Esophagus squamous epithelium (tissue), 5 donors: ENCODE measurements around the gene UBE4A. TPM values are rescaled to one million over a fixed set of nuclear protein-coding genes. Genes with fewer than 3 reads are reported as not detected.

Source experiments
- DNase-seq: peaks from one replicate; lab custom pipeline; 2025; lab: John Stamatoyannopoulos, UW
- H3K27ac ChIP-seq, 4 donors: fragments of 200-600 bp; sonication (generic); one replicate each; pipeline ENCODE4 v1.5.1; 2016 to 2019; ENCODE audit warnings: mild to moderate bottlenecking in 1 of 4
- H3K27me3 ChIP-seq, 4 donors: fragments of 200-600 bp; sonication (generic); 1 replicate in 3 of 4; 2 replicates in 1 of 4; pipeline versions ENCODE4 v1.5.1 to v1.6.0; 2017 to 2021; ENCODE audit warnings: antibody characterized with exemption in 1 of 4
- H3K36me3 ChIP-seq, 3 donors: fragments of 200-600 bp; sonication (generic); one replicate each; pipeline ENCODE4 v1.5.1; 2016 to 2019
- H3K4me1 ChIP-seq, 3 donors: fragments of 200-600 bp; sonication (generic); one replicate each; pipeline ENCODE4 v1.5.1; 2017 to 2019
- H3K4me3 ChIP-seq, 4 donors: fragments of 200-600 bp; sonication (generic); 1 replicate in 3 of 4; 2 replicates in 1 of 4; pipeline ENCODE4 v1.5.1; 2016 to 2019; ENCODE audit warnings: mild to moderate bottlenecking in 2 of 4, moderate library complexity in 1 of 4
- H3K9me3 ChIP-seq, 3 donors: fragments of 200-600 bp; sonication (generic); one replicate each; pipeline ENCODE4 v1.5.1; 2016 to 2019
- POLR2A ChIP-seq, 4 donors: fragments of 450-650 bp; IDR thresholded peaks; one replicate each; pipeline ENCODE4 v1.6.1; 2017; ENCODE audit warnings: antibody characterized with exemption in 4 of 4, mild to moderate bottlenecking in 4 of 4, moderate library complexity in 3 of 4
- WGBS, 2 donors: methylation state at CpG; one replicate each; pipeline ENCODE4 v1.1.5; 2018; 5-methylcytosine and 5-hydroxymethylcytosine counted together
- intact Hi-C: fragments of 100-400 bp; cut with DNase I; formaldehyde crosslinking; loops from one replicate; pipeline ENCODE4 v1.15.0; 2022
- total RNA-seq, 4 donors: library from RNA; depleted of rRNA; stranded (reverse); fragments of >200 nt; gene quantifications; one replicate each; pipeline ENCODE4 v1.1.0, GENCODE V29; 2016
- TF ChIP-seq, protein P1 (sequence below), 6 experiments: fragments of 450-650 bp in 4 of 6; fragments of 200-600 bp in 2 of 6; sonication (generic) in 2 of 6; IDR thresholded peaks; one replicate each; pipeline ENCODE4 v1.5.1; 2016 to 2019; ENCODE audit warnings: antibody characterized with exemption in 6 of 6, mild to moderate bottlenecking in 4 of 6, moderate library complexity in 4 of 6
- donor health status: DM: yes; HTN: yes; CAD: no.

UBE4A gene
- total RNA-seq, 4 donors from 2014 or later, result 21.9 to 36.0 (median 33.2) TPM

DNA sequence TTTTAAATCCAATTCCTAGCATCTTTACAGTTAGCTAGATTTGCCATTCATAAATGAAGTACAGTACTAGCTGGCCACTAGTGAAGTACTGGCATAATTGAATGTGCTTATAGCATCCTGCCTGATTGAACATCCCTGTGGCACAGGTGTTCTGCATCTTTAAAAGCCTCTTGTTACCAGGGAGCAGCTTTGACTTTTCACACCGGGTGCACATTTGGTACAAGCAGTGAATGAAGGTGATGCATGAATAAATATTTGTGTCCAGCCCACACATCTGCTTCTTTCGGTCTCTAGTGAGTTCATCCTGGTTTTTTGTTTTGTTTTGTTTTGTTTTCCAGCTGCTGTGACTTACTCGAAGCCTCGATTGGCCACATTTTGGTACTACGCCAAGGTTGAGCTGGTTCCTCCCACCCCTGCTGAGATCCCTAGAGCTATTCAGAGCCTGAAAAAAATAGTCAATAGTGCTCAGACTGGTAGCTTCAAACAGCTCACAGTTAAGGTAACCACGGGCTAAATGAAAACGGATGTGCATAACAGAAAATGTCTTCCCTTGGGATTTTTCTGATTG, 47.3 kb downstream of the UBE4A start:
- TF ChIP-seq POLR2A (IDR thresholded peaks at IDR 0.05), result no peak
- TF ChIP-seq, protein P1, sequence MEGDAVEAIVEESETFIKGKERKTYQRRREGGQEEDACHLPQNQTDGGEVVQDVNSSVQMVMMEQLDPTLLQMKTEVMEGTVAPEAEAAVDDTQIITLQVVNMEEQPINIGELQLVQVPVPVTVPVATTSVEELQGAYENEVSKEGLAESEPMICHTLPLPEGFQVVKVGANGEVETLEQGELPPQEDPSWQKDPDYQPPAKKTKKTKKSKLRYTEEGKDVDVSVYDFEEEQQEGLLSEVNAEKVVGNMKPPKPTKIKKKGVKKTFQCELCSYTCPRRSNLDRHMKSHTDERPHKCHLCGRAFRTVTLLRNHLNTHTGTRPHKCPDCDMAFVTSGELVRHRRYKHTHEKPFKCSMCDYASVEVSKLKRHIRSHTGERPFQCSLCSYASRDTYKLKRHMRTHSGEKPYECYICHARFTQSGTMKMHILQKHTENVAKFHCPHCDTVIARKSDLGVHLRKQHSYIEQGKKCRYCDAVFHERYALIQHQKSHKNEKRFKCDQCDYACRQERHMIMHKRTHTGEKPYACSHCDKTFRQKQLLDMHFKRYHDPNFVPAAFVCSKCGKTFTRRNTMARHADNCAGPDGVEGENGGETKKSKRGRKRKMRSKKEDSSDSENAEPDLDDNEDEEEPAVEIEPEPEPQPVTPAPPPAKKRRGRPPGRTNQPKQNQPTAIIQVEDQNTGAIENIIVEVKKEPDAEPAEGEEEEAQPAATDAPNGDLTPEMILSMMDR (IDR thresholded peaks at IDR 0.05), result no peak
- Histone ChIP-seq H3K36me3 (peaks cover 0 to 59% (median 33%) of the 10 kb centered on the region in 3 donors), H3K27me3 (no peaks in the 10 kb centered on the region), H3K4me3 (no peak overlapping the region), H3K4me1 (peaks cover 12 to 32% (median 23%) of the 10 kb centered on the region in 3 donors), H3K9me3 (no peaks in the 10 kb centered on the region), H3K27ac (no peak overlapping the region)
- DNase-seq, result no peak
- WGBS, 2 donors, result 56 to 84% methylated on average over 7 of the region's 7 CpGs
- intact Hi-C loops, result no loop called here

DNA sequence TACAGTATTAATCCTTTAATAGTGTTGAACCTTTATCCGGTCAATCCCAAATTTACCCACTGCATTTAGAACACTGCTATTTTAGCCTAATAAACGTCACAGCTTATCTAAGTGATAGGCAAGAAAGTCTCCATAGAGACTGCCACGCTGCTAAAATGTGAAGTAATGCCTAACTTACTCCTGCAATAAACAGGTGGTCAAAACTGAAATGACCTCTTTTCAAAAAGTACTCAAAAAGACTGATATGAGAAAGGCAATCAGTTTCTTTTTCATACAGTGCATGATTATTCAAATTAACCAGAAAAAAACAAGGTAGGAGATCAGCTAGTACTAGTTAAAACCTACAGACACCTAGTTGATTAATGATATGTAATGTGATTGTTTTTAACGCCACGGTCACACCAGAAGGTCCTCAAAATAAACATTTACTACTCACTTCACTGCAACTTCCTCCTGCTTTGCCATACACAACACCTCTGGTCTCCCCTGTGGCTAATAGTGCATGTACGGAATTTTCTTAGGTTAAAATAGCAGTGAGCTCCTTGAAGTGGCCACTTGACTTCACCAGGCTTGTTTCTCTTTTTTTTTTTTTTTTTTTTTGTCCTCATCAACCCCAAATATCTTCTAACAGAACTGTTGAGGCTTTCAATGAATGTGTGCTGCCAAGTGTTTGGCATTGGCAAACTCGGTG, 50.8 kb downstream of the UBE4A start:
- no peak overlapping the region for H3K27ac ChIP-seq
- WGBS, 2 donors, result 74 to 82% methylated on average over 7 of the region's 7 CpGs

DNA sequence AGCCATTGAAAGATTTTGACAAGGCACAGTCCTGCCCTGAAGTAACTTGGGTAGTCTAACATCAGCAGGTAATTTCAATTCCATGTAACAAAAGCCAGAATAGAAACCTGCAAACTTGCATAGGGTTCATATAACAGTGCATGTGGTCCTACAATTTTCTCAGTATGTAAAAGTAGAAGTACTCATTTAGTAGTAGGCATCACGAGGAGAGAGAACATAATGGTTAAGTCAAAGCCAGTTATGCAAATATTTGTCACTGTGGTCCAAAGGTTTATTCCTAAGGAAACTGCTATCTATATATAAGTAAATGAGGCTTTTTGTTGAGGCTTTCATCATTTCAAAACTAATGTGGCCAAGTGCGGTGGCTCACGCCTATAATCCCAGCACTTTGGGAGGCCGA, 52.1 kb downstream of the UBE4A start:
- H3K27me3 ChIP-seq, result no peaks in the 10 kb centered on the region
- no peak for DNase-seq

More for the DNA sequence above, 50.8 kb downstream of the UBE4A start:
- Histone ChIP-seq H3K4me1 (peaks cover 0 to 2% (median 0%) of the 10 kb centered on the region in 3 donors), H3K4me3 (no peak overlapping the region), H3K9me3 (no peaks in the 10 kb centered on the region), H3K27me3 (no peaks in the 10 kb centered on the region), H3K36me3 (peaks cover 0 to 77% (median 33%) of the 10 kb centered on the region in 3 donors)
- DNase-seq, result no peak
- intact Hi-C loops, result no loop called here
- TF ChIP-seq, protein P1 (IDR thresholded peaks at IDR 0.05), result no peak
- TF ChIP-seq POLR2A (IDR thresholded peaks at IDR 0.05), result no peak

DNA sequence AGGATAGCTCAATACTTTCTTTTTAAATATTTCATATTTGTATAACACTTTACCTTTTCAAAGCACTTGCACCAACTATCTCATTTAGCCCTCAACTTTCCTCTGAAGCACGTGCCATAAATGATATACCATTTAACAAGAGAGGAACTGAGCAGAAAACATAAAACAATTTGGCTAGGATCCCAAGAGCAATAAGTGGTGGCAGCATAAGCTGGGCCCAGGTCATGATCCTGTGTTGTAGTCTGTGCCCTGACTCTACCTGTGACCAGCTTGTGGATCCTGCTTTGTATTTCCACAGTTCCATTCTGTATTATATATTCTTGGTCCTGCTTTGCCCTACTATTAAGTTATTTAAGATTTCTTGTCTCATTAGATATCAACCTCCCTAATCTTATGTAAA, 53.5 kb downstream of the UBE4A start:
- intact Hi-C loops, result no loop called here
- TF ChIP-seq POLR2A (IDR thresholded peaks at IDR 0.05), result no peak
- TF ChIP-seq, protein P1 (IDR thresholded peaks at IDR 0.05), result no peak
- 62 to 88% methylated on average over 1 of the region's 1 CpG for WGBS, 2 donors
- H3K4me1 ChIP-seq, result peaks cover 0 to 11% (median 0%) of the 10 kb centered on the region in 3 donors
- no peaks in the 10 kb centered on the region for H3K27me3 ChIP-seq
- H3K36me3 ChIP-seq, result peaks cover 0 to 50% (median 18%) of the 10 kb centered on the region in 3 donors
- H3K27ac ChIP-seq, result no peak overlapping the region
- H3K4me3 ChIP-seq, result no peak overlapping the region
- H3K9me3 ChIP-seq, result no peaks in the 10 kb centered on the region
- no peak for DNase-seq

More for the DNA sequence above, 52.1 kb downstream of the UBE4A start:
- no peak overlapping the region for H3K27ac ChIP-seq
- peaks cover 0 to 11% (median 0%) of the 10 kb centered on the region in 3 donors for H3K4me1 ChIP-seq
- WGBS, 2 donors, result 80 to 84% methylated on average over 2 to 4 of the region's 4 CpGs
- no peak for TF ChIP-seq POLR2A (IDR thresholded peaks at IDR 0.05)
- no peak overlapping the region for H3K4me3 ChIP-seq
- H3K36me3 ChIP-seq, result peaks cover 0 to 64% (median 31%) of the 10 kb centered on the region in 3 donors
- intact Hi-C loops, result no loop called here
- no peaks in the 10 kb centered on the region for H3K9me3 ChIP-seq

DNA sequence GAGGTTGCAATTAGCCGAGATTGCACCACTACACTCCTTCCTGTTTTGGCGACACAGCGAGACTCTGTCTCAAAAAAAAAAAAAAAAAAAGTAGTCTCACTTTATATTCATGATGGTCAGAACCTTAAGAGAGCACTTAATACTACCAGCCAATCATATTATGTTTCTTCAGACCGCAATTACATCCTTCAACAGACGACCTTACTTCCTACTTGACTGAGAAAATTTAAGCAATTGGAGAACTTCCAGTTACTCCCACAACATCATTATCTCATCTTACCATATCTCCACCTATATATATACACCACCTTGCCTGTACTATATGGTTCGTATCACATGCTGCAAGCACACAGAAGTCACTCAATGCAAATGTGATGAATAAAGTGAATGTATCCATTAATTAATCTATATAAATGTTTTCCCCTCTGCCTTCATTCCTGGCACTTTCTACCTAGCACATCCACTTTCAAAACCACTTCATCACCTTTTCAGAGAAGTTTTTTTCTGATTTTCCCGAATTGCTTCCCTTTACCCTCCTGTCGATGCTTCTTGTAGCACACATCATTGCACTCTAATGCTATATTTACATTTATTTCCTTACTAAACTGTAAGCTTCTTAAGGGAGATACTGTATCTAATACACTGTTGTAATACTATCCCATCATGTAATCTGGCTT, 55.8 kb downstream of the UBE4A start:
- H3K9me3 ChIP-seq, result no peaks in the 10 kb centered on the region
- peaks cover 0 to 27% (median 0%) of the 10 kb centered on the region in 3 donors for H3K36me3 ChIP-seq
- H3K27me3 ChIP-seq, result no peaks in the 10 kb centered on the region
- intact Hi-C loops, result no loop called here
- H3K4me3 ChIP-seq, result no peak overlapping the region
- no peak overlapping the region for H3K27ac ChIP-seq
- WGBS, 2 donors, result 66 to 71% methylated on average over 8 of the region's 8 CpGs
- DNase-seq, result no peak
- H3K4me1 ChIP-seq, result peaks cover 0 to 11% (median 0%) of the 10 kb centered on the region in 3 donors
- TF ChIP-seq POLR2A (IDR thresholded peaks at IDR 0.05), result no peak
- TF ChIP-seq, protein P1 (IDR thresholded peaks at IDR 0.05), result no peak
